Measurements from ENCODE around the gene CH25H. TPM values are rescaled to one million over a fixed set of nuclear protein-coding genes. Genes with fewer than 3 reads are reported as not detected.

Gene CH25H
- total RNA-seq, 4 donors from 2014 or later = 1.1 to 2.1 TPM; not detected in 2

DNA sequence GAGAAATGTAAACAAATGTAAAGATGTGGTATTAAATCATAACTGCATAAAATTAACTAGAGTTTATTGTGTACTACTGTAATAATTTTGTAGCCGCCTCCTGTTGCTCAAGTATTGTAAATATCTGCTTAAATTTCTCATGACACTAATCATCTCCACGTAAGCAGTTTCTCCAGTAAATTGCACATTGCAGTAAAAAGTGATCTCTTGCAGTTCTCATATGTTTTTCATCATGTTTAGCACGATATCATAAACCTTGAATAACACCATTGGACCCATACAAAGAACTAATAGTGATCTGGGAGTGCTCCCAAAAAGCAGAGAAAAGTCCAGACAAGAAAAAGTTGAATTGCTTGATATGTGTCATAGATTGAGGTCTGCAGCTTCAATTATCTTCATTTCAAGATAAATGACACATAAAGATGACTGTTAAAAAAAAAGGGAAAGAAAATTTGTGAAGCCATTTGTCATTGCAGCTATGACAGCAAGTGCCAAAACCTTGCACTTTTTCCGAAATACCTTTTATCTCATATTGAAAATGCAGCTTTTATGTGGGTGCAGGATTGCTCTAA is 29.2 kb upstream of the CH25H start:
- intact Hi-C loops (cut with DNase I; ENCODE audit: low total_unique reads) = no loop called here
- TF ChIP-seq POLR2A (IDR thresholded peaks at IDR 0.05) (no peak), POLR2AphosphoS5 (IDR thresholded peaks at IDR 0.05) (no peak), EP300 (IDR thresholded peaks at IDR 0.05; ENCODE audit: low read depth) (no peak), CTCF (IDR thresholded peaks at IDR 0.05) (no peak)

GRCh38 chr10:89235073-89235798 is 28.1 kb upstream of the CH25H start:
- no peaks in the 10 kb centered on the region for H3K9me3 ChIP-seq
- H3K27ac ChIP-seq = peak overlapping the region in 1 of 4 donors; percentile 10
- no peaks in the 10 kb centered on the region for H3K27me3 ChIP-seq
- no peaks in the 10 kb centered on the region for H3K4me1 ChIP-seq
- in situ Hi-C loops (cut with MboI; ENCODE audit: low pct_ligation_motif_present in 1 of 4, low pct_unique_long_range_greater_than_20kb in 1 of 4, low sequenced_read_pairs in 3 of 4) (no loop called here), intact Hi-C loops (cut with DNase I; ENCODE audit: low total_unique reads) (no loop called here)
- peak; percentile 46 for DNase-seq
- no peaks in the 10 kb centered on the region for H3K36me3 ChIP-seq
- WGBS, 2 donors (ENCODE audit: low coverage in 1 of 2) = 87% methylated on average over 12 of the region's 12 CpGs; no CpG with 5 or more reads in 1 of the 2 donors
- TF ChIP-seq CTCF (IDR thresholded peaks at IDR 0.05) (no peak), POLR2AphosphoS5 (IDR thresholded peaks at IDR 0.05) (no peak), POLR2A (IDR thresholded peaks at IDR 0.05) (no peak), EP300 (IDR thresholded peaks at IDR 0.05; ENCODE audit: low read depth) (no peak)
- no peak overlapping the region for H3K4me3 ChIP-seq

More for the DNA sequence above, 29.2 kb upstream of the CH25H start:
- in situ Hi-C loops (cut with MboI; ENCODE audit: low pct_ligation_motif_present in 1 of 4, low pct_unique_long_range_greater_than_20kb in 1 of 4, low sequenced_read_pairs in 3 of 4) = no loop called here
- Histone ChIP-seq H3K36me3 (no peaks in the 10 kb centered on the region), H3K9me3 (no peaks in the 10 kb centered on the region), H3K27ac (no peak overlapping the region), H3K27me3 (no peaks in the 10 kb centered on the region), H3K4me1 (no peaks in the 10 kb centered on the region), H3K4me3 (no peak overlapping the region)
- WGBS, 2 donors (ENCODE audit: low coverage in 1 of 2) = 72 to 78% methylated on average over 4 of the region's 4 CpGs
- DNase-seq = no peak

DNA sequence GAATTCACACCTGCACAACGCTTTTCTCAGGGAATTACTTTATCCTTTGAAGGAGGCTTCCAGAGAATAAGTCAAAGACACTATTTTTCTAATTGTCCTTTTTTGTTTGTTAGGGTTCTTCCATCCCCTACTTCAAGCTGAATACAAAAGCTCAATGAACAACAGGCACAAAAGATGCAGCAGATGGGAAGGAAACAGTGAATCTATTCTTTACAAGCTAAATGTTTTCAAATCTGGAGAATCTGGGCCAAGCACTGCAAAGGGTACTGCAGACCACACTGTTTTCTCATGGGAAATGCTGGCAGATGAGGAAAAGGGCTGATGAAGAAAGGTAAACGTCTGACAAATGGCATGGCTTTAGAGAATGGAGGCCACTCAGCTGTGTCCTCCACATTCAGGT is 25.9 kb upstream of the CH25H start:
- H3K9me3 ChIP-seq = no peaks in the 10 kb centered on the region
- whole genome bisulfite sequencing, 2 donors (ENCODE audit: low coverage in 1 of 2) = 63 to 91% methylated on average over 1 to 2 of the region's 2 CpGs
- intact Hi-C loops (cut with DNase I; ENCODE audit: low total_unique reads) = no loop called here

DNA sequence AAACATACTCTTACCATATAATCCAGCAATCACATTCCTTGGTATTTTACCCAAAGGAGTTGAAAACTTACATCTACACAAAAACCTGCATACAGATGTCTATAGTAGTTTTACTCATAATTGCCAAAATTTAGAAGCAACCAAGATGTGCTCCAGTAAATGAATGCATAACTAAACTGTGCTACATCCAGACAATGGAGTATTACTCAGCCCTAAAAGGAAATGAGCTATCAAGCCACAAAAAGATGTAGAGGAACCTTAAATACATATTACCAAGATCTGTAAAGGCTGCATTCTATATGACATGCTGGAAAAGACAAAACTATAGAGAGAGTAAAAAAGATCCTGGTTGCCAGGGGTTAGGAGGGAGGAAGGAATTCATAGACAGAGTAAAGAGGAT is 21.8 kb upstream of the CH25H start:
- in situ Hi-C loops (cut with MboI; ENCODE audit: low pct_ligation_motif_present in 1 of 4, low pct_unique_long_range_greater_than_20kb in 1 of 4, low sequenced_read_pairs in 3 of 4) = loop anchor here in 1 of 4 donors (10.0 kb wide), 1 partner anchor 284 kb away; no protein-coding TSS in a partner anchor
- no peak overlapping the region for H3K27ac ChIP-seq
- no peaks in the 10 kb centered on the region for H3K27me3 ChIP-seq
- intact Hi-C loops (cut with DNase I; ENCODE audit: low total_unique reads) = no loop called here
- peaks cover 0 to 3% (median 0%) of the 10 kb centered on the region in 4 donors for H3K4me1 ChIP-seq
- no peak for DNase-seq
- no peaks in the 10 kb centered on the region for H3K9me3 ChIP-seq
- TF ChIP-seq POLR2AphosphoS5 (IDR thresholded peaks at IDR 0.05) (no peak), EP300 (IDR thresholded peaks at IDR 0.05; ENCODE audit: low read depth) (no peak), CTCF (IDR thresholded peaks at IDR 0.05) (no peak), POLR2A (IDR thresholded peaks at IDR 0.05) (no peak)
- peaks cover 0 to 11% (median 0%) of the 10 kb centered on the region in 4 donors for H3K36me3 ChIP-seq
- H3K4me3 ChIP-seq = no peak overlapping the region

More for the DNA sequence above, 25.9 kb upstream of the CH25H start:
- Histone ChIP-seq H3K4me3 (no peak overlapping the region), H3K36me3 (no peaks in the 10 kb centered on the region), H3K27ac (no peak overlapping the region), H3K4me1 (no peaks in the 10 kb centered on the region), H3K27me3 (no peaks in the 10 kb centered on the region)
- in situ Hi-C loops (cut with MboI; ENCODE audit: low pct_ligation_motif_present in 1 of 4, low pct_unique_long_range_greater_than_20kb in 1 of 4, low sequenced_read_pairs in 3 of 4) = no loop called here
- TF ChIP-seq EP300 (IDR thresholded peaks at IDR 0.05; ENCODE audit: low read depth) (no peak), POLR2A (IDR thresholded peaks at IDR 0.05) (no peak)
- DNase-seq = no peak
